ENCODE results near the gene MS4A12.
A peak's percentile ranks its signal among the peaks of the same experiment; 100 is the strongest.
"Not testable (repeated sequence)": the region's sequence is repeated elsewhere in the genome, so short reads cannot be mapped to it uniquely, and the experiment has no call there.

Gene MS4A12

DNA sequence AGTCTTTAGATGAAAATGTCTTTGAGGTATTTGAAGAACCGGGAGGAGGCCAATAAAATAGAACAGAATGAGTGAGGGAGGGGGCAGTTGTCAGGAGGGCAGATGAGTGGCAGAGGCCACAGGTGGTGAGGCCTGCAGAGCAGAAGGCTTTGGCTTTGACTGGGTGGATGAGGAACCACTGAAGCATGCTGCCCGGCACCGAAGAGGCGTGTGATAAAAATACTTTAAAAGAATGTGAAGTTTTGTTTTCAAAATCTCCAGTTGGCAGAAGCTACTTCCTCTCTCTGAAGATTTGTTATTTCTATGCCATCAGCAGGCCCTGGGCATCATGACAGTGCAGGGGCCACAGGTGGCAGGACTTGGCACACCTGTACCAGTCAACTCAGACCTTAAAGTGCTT is 6.3 kb downstream of the MS4A12 start:
- no peaks in the 10 kb centered on the region for H3K9me3 Mint-ChIP-seq
- H3K27ac Mint-ChIP-seq = no peak overlapping the region
- no peaks in the 10 kb centered on the region for H3K4me1 Mint-ChIP-seq (ENCODE audit: low read depth)
- H3K27me3 Mint-ChIP-seq (ENCODE audit: low read depth) = peaks cover 49% of the 10 kb centered on the region
- DNase-seq (ENCODE audit: low spot score) = no peak
- H3K36me3 Mint-ChIP-seq (ENCODE audit: low read depth) = no peaks in the 10 kb centered on the region
- H3K4me3 Mint-ChIP-seq = no peak overlapping the region

DNA sequence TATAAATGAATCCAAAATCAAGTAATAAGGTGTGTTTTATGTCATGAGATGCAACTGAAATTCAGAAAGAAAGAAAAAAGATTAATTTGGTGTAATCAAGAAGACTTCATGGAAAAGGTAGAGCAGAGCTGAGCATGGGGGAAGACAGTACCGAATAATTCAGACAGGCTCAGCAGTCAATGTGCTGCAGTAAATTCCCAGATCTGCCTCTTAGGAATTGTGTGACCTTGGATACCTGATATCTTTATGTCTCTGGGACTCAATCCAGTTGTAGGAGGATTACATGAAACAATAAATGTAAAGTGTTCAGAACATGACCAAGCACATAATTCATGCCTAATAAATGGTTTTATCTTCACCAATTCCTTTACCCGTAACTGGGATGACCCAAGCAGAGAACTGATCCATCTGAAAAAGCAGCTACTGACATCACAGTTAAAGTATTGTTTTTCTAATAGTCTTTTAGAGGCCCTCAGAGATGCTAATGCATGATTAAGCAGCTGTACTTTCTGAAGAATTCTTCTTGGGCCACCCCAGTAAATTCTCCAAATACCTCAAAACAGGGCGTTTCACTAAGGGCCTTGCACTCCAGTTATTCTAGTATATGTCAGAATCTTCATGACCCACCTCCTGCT is 7.8 kb downstream of the MS4A12 start:
- no peak overlapping the region for H3K27ac Mint-ChIP-seq
- DNase-seq (ENCODE audit: low spot score) = no peak
- no peak overlapping the region for H3K4me3 Mint-ChIP-seq
- H3K36me3 Mint-ChIP-seq (ENCODE audit: low read depth) = no peaks in the 10 kb centered on the region
- no peaks in the 10 kb centered on the region for H3K9me3 Mint-ChIP-seq
- peaks cover 10% of the 10 kb centered on the region for H3K4me1 Mint-ChIP-seq (ENCODE audit: low read depth)
- H3K27me3 Mint-ChIP-seq (ENCODE audit: low read depth) = peaks cover 52% of the 10 kb centered on the region

DNA sequence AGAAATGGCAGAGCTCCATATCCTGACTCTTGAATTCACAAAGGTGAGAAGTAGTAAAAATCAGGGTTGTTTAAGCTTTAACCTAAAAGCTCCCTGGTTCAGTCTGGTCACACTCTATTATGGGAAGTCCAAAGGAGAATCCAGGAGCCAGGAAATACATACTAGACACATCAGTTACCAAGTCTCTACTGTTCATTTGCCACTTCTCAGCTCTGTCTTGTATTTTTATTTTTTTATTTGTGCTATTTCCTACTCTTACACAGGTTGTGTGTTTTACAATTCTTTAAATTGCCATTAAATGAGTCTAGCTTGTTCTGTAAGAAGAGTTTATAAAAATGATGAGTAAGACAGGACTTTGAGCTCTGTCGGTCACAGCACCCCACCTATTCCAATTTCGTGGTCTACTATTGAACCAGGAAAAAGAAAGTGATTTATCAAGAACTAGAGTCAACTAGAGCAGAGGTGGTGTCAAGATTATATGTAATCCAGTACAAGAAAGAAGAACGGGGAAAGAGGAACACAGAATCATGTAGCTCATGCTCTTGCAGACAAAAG is 9.7 kb downstream of the MS4A12 start:
- no peak for DNase-seq (ENCODE audit: low spot score)
- H3K9me3 Mint-ChIP-seq = no peaks in the 10 kb centered on the region
- no peak overlapping the region for H3K27ac Mint-ChIP-seq
- peaks cover 58% of the 10 kb centered on the region for H3K27me3 Mint-ChIP-seq (ENCODE audit: low read depth)
- H3K4me1 Mint-ChIP-seq (ENCODE audit: low read depth) = peaks cover 10% of the 10 kb centered on the region
- no peak overlapping the region for H3K4me3 Mint-ChIP-seq
- H3K36me3 Mint-ChIP-seq (ENCODE audit: low read depth) = no peaks in the 10 kb centered on the region

DNA sequence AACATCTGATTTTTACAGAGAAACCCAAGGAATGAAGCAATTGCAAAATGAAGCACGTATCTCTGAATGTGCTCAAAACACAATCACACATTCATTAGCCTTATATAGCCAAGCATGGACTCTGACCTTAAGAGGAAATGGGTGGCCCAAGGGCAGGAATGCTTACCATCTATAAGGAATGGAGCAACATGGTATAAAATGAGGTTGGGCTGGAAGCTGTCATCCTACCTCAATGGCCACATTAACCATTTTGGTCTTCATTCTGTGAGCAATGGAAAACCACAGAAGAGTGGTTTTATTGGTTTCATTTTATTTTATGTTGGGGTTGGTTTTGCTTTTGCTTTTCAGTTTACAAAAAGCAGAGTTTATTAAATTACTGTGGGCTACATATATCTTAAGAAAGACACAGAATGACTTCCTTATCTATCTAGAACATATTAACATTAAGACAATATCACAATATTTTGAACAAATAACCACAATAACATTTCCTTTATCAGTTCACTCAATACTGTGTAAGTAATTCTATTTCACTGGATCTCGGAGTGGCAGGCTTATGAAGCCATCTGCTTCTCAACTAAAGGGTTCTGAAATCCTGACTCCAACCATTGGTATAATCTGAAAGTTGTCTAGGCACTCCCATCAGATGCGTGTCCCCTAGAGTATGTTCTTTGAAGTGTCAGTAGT is 11.8 kb downstream of the MS4A12 start:
- DNase-seq (ENCODE audit: low spot score) = no peak
- H3K4me1 Mint-ChIP-seq (ENCODE audit: low read depth) = peaks cover 10% of the 10 kb centered on the region
- H3K4me3 Mint-ChIP-seq = peak overlapping the region; percentile 12
- no peak overlapping the region for H3K27ac Mint-ChIP-seq
- no peaks in the 10 kb centered on the region for H3K36me3 Mint-ChIP-seq (ENCODE audit: low read depth)
- peaks cover 47% of the 10 kb centered on the region for H3K27me3 Mint-ChIP-seq (ENCODE audit: low read depth)
- H3K9me3 Mint-ChIP-seq = no peaks in the 10 kb centered on the region

DNA sequence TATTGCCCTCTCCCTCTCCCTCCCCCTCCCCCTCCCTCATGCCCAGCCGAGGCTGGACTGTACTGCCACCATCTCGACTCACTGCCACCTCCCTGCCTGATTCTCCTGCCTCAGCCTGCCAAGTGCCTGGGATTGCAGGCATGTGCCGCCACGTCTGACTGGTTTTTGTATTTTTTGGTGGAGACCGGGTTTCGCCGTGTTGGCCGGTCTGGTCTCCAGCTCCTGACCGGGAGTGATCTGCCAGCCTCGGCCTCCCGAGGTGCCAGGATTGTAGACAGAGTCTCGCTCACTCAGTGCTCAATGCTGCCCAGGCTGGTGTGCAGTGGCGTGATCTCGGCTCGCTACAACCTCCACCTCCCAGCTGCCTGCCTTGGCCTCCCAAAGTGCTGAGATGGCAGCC is 17.0 kb downstream of the MS4A12 start:
- H3K36me3 Mint-ChIP-seq (ENCODE audit: low read depth) = not testable (repeated sequence)

DNA sequence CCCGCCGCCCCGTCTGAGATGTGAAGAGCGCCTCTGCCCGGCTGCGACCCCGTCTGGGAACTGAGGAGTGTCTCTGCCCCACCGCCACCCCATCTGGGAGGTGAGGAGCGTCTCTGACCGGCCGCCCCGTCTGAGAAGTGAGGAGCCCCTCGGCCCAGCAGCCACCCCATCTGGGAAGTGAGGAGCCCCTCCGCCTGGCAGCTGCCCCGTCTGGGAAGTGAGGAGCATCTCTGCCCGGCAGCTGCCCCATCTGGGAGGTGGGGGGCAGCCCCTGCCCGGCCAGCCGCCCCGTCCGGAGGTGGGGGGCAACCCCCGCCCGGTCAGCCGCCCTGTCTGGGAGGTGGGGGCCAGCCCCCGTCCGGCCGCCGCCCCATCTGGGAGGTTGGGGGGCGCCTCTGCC is 17.6 kb downstream of the MS4A12 start:
- not testable (repeated sequence) for H3K27ac Mint-ChIP-seq; H3K9me3 Mint-ChIP-seq; H3K4me1 Mint-ChIP-seq (ENCODE audit: low read depth); H3K36me3 Mint-ChIP-seq (ENCODE audit: low read depth); H3K4me3 Mint-ChIP-seq; DNase-seq (ENCODE audit: low spot score)
- peaks cover 12% of the 10 kb centered on the region for H3K27me3 Mint-ChIP-seq (ENCODE audit: low read depth)

More for the DNA sequence above, 17.0 kb downstream of the MS4A12 start:
- not testable (repeated sequence) for H3K4me3 Mint-ChIP-seq; DNase-seq (ENCODE audit: low spot score); H3K9me3 Mint-ChIP-seq; H3K27ac Mint-ChIP-seq; H3K4me1 Mint-ChIP-seq (ENCODE audit: low read depth)
- H3K27me3 Mint-ChIP-seq (ENCODE audit: low read depth) = peaks cover 16% of the 10 kb centered on the region

DNA sequence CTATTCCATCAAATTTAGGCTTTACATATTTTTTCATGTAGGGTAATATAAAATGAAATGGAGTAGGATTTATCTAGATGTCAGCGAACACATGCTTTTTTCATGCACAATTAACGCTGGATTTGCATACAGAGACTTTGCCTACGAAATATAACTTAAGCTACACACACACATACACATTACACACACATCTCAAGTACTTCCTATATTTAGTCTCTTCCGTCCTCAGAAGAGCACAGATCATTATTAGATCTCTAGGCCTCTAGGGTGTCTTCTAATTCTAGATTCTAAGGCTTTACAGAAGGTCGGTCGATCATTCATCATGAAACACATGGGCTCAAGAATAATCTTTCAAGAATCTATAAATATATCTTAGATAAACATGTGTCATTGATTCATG is 18.8 kb downstream of the MS4A12 start:
- no peak overlapping the region for H3K4me3 Mint-ChIP-seq
- H3K4me1 Mint-ChIP-seq (ENCODE audit: low read depth) = no peaks in the 10 kb centered on the region
- peaks cover 9% of the 10 kb centered on the region for H3K27me3 Mint-ChIP-seq (ENCODE audit: low read depth)
- no peaks in the 10 kb centered on the region for H3K9me3 Mint-ChIP-seq
- no peaks in the 10 kb centered on the region for H3K36me3 Mint-ChIP-seq (ENCODE audit: low read depth)
- DNase-seq (ENCODE audit: low spot score) = no peak
- no peak overlapping the region for H3K27ac Mint-ChIP-seq

DNA sequence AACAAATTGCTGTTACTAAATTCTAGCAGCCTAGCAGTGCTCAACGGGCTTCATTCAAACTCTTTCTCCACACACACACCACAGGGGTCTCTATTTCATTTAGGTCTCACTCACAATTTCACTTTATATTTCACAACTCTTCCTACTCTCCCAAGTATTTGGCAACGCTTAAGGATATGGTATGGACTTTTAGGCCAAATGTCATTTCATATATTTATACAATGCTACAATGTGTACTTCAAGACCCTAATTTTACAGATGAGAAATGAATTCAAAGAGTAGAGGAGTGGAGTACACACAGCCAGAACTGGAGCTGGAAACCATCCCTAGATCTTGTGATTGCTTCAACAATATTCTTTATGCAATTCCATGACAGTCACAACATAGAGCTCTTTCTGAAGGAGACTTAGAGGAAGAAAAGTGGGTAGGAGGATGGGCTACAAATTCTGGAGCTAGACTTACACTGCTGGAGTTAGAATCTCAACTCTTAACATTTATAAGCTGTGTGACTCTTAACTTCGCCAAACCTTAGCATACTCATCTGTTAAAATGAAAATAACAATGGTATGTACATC is 20.2 kb downstream of the MS4A12 start:
- no peak for DNase-seq (ENCODE audit: low spot score)
- Mint-ChIP-seq H3K4me3 (no peak overlapping the region), H3K27me3 (ENCODE audit: low read depth) (peaks cover 4% of the 10 kb centered on the region), H3K9me3 (no peaks in the 10 kb centered on the region), H3K4me1 (ENCODE audit: low read depth) (no peaks in the 10 kb centered on the region), H3K36me3 (ENCODE audit: low read depth) (no peaks in the 10 kb centered on the region), H3K27ac (no peak overlapping the region)

DNA sequence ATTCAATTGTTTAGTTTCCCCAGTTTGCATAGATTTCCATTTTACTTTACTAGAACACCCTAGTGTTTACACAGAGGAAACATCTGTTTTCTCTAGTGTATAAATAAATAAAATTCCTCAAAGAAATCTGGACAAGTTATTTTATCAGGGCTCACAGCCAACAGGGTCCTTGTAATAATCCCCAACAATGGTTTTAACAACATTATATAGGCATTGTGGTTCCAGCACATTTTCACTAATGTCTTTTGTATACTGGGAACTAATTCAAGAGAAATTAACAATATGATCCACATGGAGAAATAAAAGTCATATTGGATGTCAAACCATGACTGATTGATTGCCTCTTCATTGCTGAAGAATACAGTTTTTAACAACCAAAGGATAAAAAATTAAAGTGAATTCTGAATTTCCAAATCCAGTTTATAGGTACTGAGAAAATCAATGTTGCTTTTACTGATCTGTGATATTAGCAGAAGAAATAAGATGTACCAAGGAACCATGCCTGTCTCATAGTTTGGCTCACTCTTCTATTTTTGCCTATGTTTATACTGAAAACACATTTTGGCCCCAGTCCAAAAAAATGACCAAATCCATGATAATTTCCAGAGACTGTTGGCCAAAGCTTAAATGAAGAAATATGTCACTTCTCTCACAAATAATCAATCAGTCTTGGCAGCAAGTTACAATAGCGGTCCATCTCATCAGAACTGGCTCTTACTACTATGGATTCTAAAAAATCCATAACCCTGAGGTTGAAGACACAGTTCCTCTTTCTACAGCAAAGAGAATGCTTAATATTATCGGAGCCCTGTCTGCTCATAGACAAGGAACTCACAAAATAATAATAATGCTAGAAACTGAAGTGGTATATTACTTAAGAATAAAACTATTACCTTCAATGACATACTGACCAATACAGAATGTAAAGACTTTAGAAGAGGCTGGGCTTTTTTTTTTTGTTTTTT is 21.2 kb downstream of the MS4A12 start:
- Mint-ChIP-seq H3K27me3 (ENCODE audit: low read depth) (peaks cover 4% of the 10 kb centered on the region), H3K27ac (no peak overlapping the region), H3K36me3 (ENCODE audit: low read depth) (no peaks in the 10 kb centered on the region), H3K4me1 (ENCODE audit: low read depth) (no peaks in the 10 kb centered on the region), H3K4me3 (no peak overlapping the region), H3K9me3 (no peaks in the 10 kb centered on the region)
- DNase-seq (ENCODE audit: low spot score) = no peak

DNA sequence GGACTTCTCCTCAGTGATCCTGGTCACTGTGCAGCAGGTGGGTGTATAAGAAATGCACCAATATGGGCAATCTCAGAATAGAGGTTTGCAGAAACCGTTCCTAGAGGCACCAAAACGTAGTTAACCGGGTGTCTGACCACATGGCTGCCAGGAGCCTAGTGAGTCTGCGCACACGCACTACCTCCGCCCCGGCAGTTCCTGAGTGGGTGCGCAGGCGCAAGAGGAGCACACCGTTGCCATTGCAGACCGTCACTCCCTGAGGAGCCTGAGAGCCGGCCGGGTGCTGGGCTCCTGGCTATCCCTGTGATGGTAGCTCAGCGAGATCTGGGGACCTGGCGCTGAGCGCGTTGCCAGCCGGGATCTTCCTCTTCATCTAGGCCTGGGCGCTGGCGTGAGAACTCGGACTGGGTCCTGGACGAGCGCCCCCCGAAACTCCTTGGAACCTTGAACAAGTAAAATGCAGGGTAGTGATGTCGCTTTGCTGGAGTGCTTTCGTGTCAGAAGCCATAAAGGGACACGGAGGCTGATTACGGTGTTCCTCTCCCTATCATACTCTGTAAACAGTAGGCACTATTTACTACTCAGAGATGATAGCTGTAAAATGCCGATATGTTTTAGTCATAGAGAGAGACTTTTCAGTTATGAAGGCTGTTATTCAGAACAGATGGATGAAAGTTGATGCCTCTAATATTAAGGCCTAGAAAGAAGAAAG is 22.7 kb downstream of the MS4A12 start, which contains the start of gene MS4A13:
TSS of gene MS4A13 (plus strand) at position 249 of the 712 bp plus-strand sequence. CDS start 2,692 bp downstream, outside the sequence.
- Mint-ChIP-seq H3K9me3 (no peaks in the 10 kb centered on the region), H3K4me1 (ENCODE audit: low read depth) (no peaks in the 10 kb centered on the region), H3K4me3 (no peak within 1 kb of the TSS), H3K36me3 (ENCODE audit: low read depth) (no peaks in the 10 kb centered on the region), H3K27me3 (ENCODE audit: low read depth) (peaks cover 4% of the 10 kb centered on the region), H3K27ac (no peak within 1 kb of the TSS)
- no peak for DNase-seq (ENCODE audit: low spot score)

DNA sequence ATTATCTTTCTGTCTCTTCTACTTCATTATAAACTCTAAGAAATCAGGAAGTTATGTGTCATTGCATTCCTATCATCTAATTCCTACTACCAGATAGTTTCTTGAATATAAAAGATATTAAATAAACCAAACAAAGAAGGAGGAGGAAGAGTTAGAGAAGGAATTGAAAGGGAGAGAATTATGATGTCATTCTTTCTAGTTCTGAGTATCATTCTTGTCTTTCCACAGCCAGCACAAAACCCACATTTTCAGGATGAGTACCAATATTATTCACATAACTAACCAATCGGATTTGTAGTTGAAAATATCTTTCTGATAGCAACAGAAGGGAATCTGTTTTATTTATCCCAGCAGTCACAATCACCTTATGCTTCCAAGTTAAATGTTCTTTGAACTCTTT is 35.9 kb downstream of the MS4A12 start:
- Mint-ChIP-seq H3K4me1 (ENCODE audit: low read depth) (no peaks in the 10 kb centered on the region), H3K4me3 (no peak overlapping the region), H3K27ac (no peak overlapping the region), H3K27me3 (ENCODE audit: low read depth) (peaks cover 2% of the 10 kb centered on the region), H3K9me3 (no peaks in the 10 kb centered on the region), H3K36me3 (ENCODE audit: low read depth) (no peaks in the 10 kb centered on the region)
- no peak for DNase-seq (ENCODE audit: low spot score)

DNA sequence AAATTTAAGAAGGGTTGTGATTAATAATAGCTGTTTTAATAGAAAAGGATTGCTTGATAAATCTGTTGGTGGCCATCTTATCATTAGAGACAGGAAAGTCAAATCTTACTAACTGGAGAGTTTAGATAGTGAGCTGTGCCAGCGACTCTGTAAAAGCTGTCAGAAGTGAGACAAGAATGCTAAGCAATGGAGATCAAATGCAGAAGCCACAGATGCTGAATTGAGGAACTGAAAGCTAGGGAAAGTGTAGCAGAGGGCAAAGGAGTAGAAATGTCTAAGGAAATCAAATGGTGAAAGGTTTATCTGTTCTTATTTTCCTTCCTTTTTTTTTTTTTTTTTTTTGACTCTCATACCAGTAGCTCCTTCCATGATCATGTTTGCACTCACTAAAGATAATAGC is 36.4 kb downstream of the MS4A12 start:
- H3K27ac Mint-ChIP-seq = no peak overlapping the region
- peaks cover 2% of the 10 kb centered on the region for H3K27me3 Mint-ChIP-seq (ENCODE audit: low read depth)
- H3K4me1 Mint-ChIP-seq (ENCODE audit: low read depth) = no peaks in the 10 kb centered on the region
- no peak for DNase-seq (ENCODE audit: low spot score)
- no peaks in the 10 kb centered on the region for H3K9me3 Mint-ChIP-seq
- no peaks in the 10 kb centered on the region for H3K36me3 Mint-ChIP-seq (ENCODE audit: low read depth)
- H3K4me3 Mint-ChIP-seq = no peak overlapping the region

DNA sequence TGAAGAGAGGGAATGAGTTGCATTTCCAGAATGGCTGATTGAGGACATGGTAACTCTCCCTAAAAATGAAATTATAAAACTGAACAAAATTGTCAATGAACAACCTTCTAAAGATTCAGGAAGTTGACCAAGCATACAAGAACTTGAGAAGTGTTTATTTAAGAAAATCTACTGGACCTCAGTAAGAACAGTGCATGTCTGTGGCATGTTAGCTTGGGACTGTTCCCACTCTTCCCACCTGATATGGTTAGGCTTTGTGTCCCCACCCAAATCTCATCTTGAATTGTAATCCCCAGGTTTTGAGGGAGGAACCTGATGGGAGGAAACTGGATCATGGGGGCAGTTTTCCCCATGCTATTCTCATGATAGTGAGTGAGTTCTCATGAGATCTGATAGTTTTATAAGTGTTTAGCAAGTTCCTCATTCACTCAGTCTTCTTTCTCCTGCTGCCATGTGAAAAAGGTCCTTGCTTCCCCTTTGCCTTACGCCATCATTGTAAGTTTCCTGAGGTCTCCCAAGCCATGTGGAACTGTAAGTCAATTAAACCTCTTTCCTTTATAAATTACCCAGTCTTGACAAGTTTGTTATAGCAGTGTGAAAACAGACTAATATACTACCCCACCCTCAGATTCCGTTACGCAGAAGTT is 38.0 kb downstream of the MS4A12 start:
- Mint-ChIP-seq H3K36me3 (ENCODE audit: low read depth) (no peaks in the 10 kb centered on the region), H3K27ac (no peak overlapping the region), H3K27me3 (ENCODE audit: low read depth) (peaks cover 2% of the 10 kb centered on the region), H3K9me3 (no peaks in the 10 kb centered on the region), H3K4me3 (no peak overlapping the region), H3K4me1 (ENCODE audit: low read depth) (no peaks in the 10 kb centered on the region)
- no peak for DNase-seq (ENCODE audit: low spot score)

Data from T-helper 2 cell treated with Interferon-gamma antibody and Interleukin-4, amounts not matched to agents 5 μg/mL and 100 μg/mL, for 36 hours (primary cell).